Hair follicle dermal papilla cell (primary cell): Measurements from ENCODE around the gene MAS1L. TPM values are rescaled to one million over a fixed set of nuclear protein-coding genes. Genes with fewer than 3 reads are reported as not detected.

Source experiments
- total RNA-seq: library from RNA; depleted of rRNA; stranded (reverse); fragments of >200 nt; gene quantifications from 2 replicates; pipeline ENCODE4 v1.2.3, GENCODE V29; 2012

MAS1L gene
- total RNA-seq: not detected in 2 replicates

GRCh38 chr6:29487660-29488059, at the start of gene MAS1L:
Gene MAS1L, minus strand, starts transcription at chr6:29487956. Its CDS starts 54 bp downstream, at chr6:29487902.

GRCh38 chr6:29456971-29457370, 30.8 kb downstream of the MAS1L start, which contains the start of the genes OR11A1 and OR2H1:
Gene OR11A1, minus strand, starts transcription at chr6:29457071. Its CDS starts 29,430 bp downstream, at chr6:29427641.
Gene OR2H1, plus strand, starts transcription at chr6:29457155. Its CDS starts 4,615 bp downstream, at chr6:29461770.

GRCh38 chr6:29439006-29439405, 48.8 kb downstream of the MAS1L start, which contains the start of gene OR10C1:
Gene OR10C1, plus strand, starts transcription at chr6:29439306. Its CDS starts 710 bp downstream, at chr6:29440016.

Other genes starting within 250 kb of the MAS1L start
- gene OR14J1, start 186.3 kb downstream of the MAS1L start, total RNA-seq: not detected in 2 replicates
- gene OR5V1, start 119.1 kb downstream of the MAS1L start, total RNA-seq: not detected in 2 replicates
- gene OR12D3, start 112.7 kb downstream of the MAS1L start, total RNA-seq: not detected in 2 replicates
- gene OR12D2, start 92.3 kb downstream of the MAS1L start, total RNA-seq: not detected in 2 replicates
- not detected in 2 replicates for gene OR12D1, start 73.0 kb downstream of the MAS1L start, total RNA-seq
- gene OR10C1, start 48.6 kb downstream of the MAS1L start, total RNA-seq: not detected in 2 replicates
- not detected in 2 replicates for gene OR11A1, start 30.9 kb downstream of the MAS1L start, total RNA-seq
- not detected in 2 replicates for gene OR2H1, start 30.8 kb downstream of the MAS1L start, total RNA-seq
- gene UBD, start 71.8 kb upstream of the MAS1L start, total RNA-seq: not detected in 2 replicates
- gene OR2H2, start 97.2 kb upstream of the MAS1L start, total RNA-seq: not detected in 2 replicates
- gene GABBR1, start 145.2 kb upstream of the MAS1L start, total RNA-seq: 15.5 and 16.6 TPM in 2 replicates
- gene MOG, start 169.1 kb upstream of the MAS1L start, total RNA-seq: not detected in 2 replicates
- 0.24 TPM in 1 of 2 replicates, not detected in the other for gene ZFP57, start 193.2 kb upstream of the MAS1L start, total RNA-seq
- 13.7 and 15.9 TPM in 2 replicates for gene HLA-F, start 235.5 kb upstream of the MAS1L start, total RNA-seq